CD4-positive, alpha-beta T cell (primary cell): Measurements from ENCODE around the gene PCGF3. TPM values are rescaled to one million over a fixed set of nuclear protein-coding genes. Genes with fewer than 3 reads are reported as not detected.

Experiments
- ATAC-seq: fragments of 200-7000 bp; cut with Tn5 transposase; one replicate; pipeline ENCODE4 v1.10.0; 2022; ENCODE audit warnings: mild to moderate bottlenecking; ENCODE audit not compliant: poor library complexity
- CTCF ChIA-PET: fragments of 350-600 bp; sonication (Branson Sonifier 250); formaldehyde crosslinking; loops from one replicate; lab custom pipeline; 2021; ENCODE audit warnings: antibody characterized with exemption, inconsistent platforms; lab: Charles Lee
- POLR2A ChIA-PET: fragments of 350-600 bp; sonication (Branson Sonifier 250); formaldehyde crosslinking; loops from one replicate; lab custom pipeline; 2021; ENCODE audit warnings: antibody characterized with exemption, inconsistent platforms; lab: Charles Lee
- DNase-seq, 14 experiments: peaks; one replicate each; pipeline ENCODE4 v3.0.0-alpha.2; 2013 to 2020; ENCODE audit warnings: mixed read lengths in 2 of 14
- H3K27ac ChIP-seq, 2 donors: one replicate each; pipeline versions ENCODE4 v1.5.1 to v1.7.0; 2013; ENCODE audit warnings: low read length in 2 of 2, low read depth in 1 of 2, mild to moderate bottlenecking in 1 of 2
- H3K27me3 ChIP-seq, 2 experiments: 1 replicate in 1 of 2; 2 replicates in 1 of 2; pipeline versions ENCODE4 v1.6.1 to v1.7.0; 2013; ENCODE audit warnings: low read length in 2 of 2, control low read depth in 1 of 2, mild to moderate bottlenecking in 1 of 2, moderate library complexity in 1 of 2; ENCODE audit not compliant: insufficient read depth in 2 of 2, control insufficient read depth in 1 of 2
- H3K36me3 ChIP-seq: one replicate; pipeline ENCODE4 v1.6.1; 2013; ENCODE audit warnings: low read length, control low read depth; ENCODE audit not compliant: insufficient read depth
- H3K4me1 ChIP-seq: one replicate; pipeline ENCODE4 v1.6.1; 2013; ENCODE audit warnings: low read length, control low read depth; ENCODE audit not compliant: insufficient read depth
- H3K4me3 ChIP-seq: one replicate; pipeline ENCODE4 v1.5.1; 2013; ENCODE audit warnings: mild to moderate bottlenecking, low read length, moderate library complexity
- H3K9me3 ChIP-seq, 2 experiments: 1 replicate in 1 of 2; 2 replicates in 1 of 2; pipeline versions ENCODE4 v1.6.1 to v1.7.0; 2013; ENCODE audit warnings: low read length in 2 of 2, mild to moderate bottlenecking in 2 of 2, control low read depth in 1 of 2, moderate library complexity in 1 of 2; ENCODE audit not compliant: control insufficient read depth in 1 of 2, insufficient read depth in 1 of 2
- H3K27ac Mint-ChIP-seq: one replicate; pipeline ENCODE4 v1.8.0; 2020; ENCODE audit warnings: mixed read lengths
- H3K27me3 Mint-ChIP-seq: one replicate; pipeline ENCODE4 v1.8.0; 2021; ENCODE audit warnings: mixed read lengths
- H3K36me3 Mint-ChIP-seq: one replicate; pipeline ENCODE4 v1.8.0; 2021; ENCODE audit warnings: low read depth, mixed read lengths
- H3K4me1 Mint-ChIP-seq: one replicate; pipeline ENCODE4 v1.8.0; 2021; ENCODE audit warnings: low read depth, mixed read lengths
- H3K4me3 Mint-ChIP-seq: one replicate; pipeline ENCODE4 v1.8.0; 2020; ENCODE audit warnings: mild to moderate bottlenecking, mixed read lengths
- H3K9me3 Mint-ChIP-seq: one replicate; pipeline ENCODE4 v1.8.0; 2020; ENCODE audit warnings: mixed read lengths
- intact Hi-C, 2 experiments: fragments of 100-400 bp; cut with DNase I in 1 of 2; cut with micrococcal nuclease in 1 of 2; formaldehyde crosslinking; loops; one replicate each; pipeline versions ENCODE4 v1.15.1 to v1.9.0; 2023 to 2025; cut with DNase I, micrococcal nuclease
- total RNA-seq, 174 experiments: library from RNA in 2 of 174; stranded (reverse) in 2 of 174; gene quantifications; one replicate each; pipeline ENCODE4 v1.2.3 and lab custom pipeline; 2021 to 2026
- TF ChIP-seq, protein P1 (sequence below): fragments of 200-600 bp; IDR thresholded peaks from one replicate; pipeline ENCODE4 v1.8.0; 2022; ENCODE audit warnings: antibody characterized with exemption, mild to moderate bottlenecking

The PCGF3 gene
- total RNA-seq, 2 experiments from 2014 or later: 45.1 to 48.6 TPM

GRCh38 chr4:683247-683897 is 22.3 kb upstream of the PCGF3 start:
- peak; percentile 26 for ATAC-seq
- H3K4me3 ChIP-seq: no peak overlapping the region
- CTCF ChIA-PET: interaction anchor here (0.8 kb wide), 1 partner anchor 10 kb away, joined by 4 read pairs; the partner anchor contains the start of gene ATP5ME
- Mint-ChIP-seq H3K9me3 (no peaks in the 10 kb centered on the region), H3K4me1 (no peaks in the 10 kb centered on the region), H3K4me3 (no peak overlapping the region), H3K27me3 (peaks cover 16% of the 10 kb centered on the region), H3K36me3 (no peaks in the 10 kb centered on the region), H3K27ac (no peak overlapping the region)
- H3K27ac ChIP-seq: no peak overlapping the region
- peak in 1 of 14 experiments; percentile 26 for DNase-seq
- H3K9me3 ChIP-seq: peaks cover 0 to 11% of the 10 kb centered on the region in 2 experiments
- H3K4me1 ChIP-seq: peaks cover 36% of the 10 kb centered on the region
- peaks cover 5 to 8% of the 10 kb centered on the region in 2 experiments for H3K27me3 ChIP-seq
- intact Hi-C loops: no loop called here
- TF ChIP-seq, protein P1, sequence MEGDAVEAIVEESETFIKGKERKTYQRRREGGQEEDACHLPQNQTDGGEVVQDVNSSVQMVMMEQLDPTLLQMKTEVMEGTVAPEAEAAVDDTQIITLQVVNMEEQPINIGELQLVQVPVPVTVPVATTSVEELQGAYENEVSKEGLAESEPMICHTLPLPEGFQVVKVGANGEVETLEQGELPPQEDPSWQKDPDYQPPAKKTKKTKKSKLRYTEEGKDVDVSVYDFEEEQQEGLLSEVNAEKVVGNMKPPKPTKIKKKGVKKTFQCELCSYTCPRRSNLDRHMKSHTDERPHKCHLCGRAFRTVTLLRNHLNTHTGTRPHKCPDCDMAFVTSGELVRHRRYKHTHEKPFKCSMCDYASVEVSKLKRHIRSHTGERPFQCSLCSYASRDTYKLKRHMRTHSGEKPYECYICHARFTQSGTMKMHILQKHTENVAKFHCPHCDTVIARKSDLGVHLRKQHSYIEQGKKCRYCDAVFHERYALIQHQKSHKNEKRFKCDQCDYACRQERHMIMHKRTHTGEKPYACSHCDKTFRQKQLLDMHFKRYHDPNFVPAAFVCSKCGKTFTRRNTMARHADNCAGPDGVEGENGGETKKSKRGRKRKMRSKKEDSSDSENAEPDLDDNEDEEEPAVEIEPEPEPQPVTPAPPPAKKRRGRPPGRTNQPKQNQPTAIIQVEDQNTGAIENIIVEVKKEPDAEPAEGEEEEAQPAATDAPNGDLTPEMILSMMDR: no peak
- POLR2A ChIA-PET: no interaction called here
- no peaks in the 10 kb centered on the region for H3K36me3 ChIP-seq

DNA sequence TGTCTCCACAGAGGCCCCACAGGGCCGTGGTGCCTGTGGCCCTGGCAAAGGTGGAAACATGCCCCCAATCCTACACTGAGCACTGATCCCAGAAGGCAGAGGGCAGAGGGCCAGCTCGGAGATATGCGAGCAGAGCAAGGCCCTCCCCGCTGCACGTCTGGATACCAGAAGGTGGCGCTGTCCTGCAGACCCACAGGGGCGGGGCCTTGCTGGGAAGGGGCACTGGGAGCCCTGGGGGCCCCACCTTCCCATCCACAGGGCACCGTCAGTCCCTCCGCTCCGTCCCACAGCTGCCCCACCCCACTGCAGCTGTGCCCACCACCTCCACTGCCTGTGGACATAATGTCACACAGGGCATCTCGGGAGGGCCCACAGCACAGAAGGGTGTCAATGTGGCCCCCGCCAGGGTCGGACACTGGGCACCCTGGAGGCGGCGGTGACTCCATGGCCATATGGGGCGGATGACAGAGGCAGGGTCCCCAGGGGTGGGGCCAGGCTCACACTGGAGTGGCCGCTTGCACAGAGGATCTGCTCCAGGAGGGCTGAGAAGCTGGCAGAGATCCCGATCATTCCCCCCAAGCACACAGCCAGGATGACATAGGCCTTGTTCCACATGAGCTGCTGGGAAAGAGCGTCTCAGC is 21.5 kb upstream of the PCGF3 start:
- Histone ChIP-seq H3K36me3 (no peaks in the 10 kb centered on the region), H3K4me1 (peaks cover 41% of the 10 kb centered on the region), H3K27ac (no peak overlapping the region), H3K4me3 (no peak overlapping the region), H3K9me3 (peaks cover 0 to 11% of the 10 kb centered on the region in 2 experiments), H3K27me3 (peaks cover 6 to 12% of the 10 kb centered on the region in 2 experiments)
- DNase-seq: peak in 5 of 14 experiments; percentile 20 to 70 (median 42)
- ChIA-PET POLR2A (no interaction called here), CTCF (interaction anchor here (0.8 kb wide), 1 partner anchor 10 kb away, joined by 4 read pairs; the partner anchor contains the start of gene ATP5ME)
- intact Hi-C loops: no loop called here
- H3K4me1 Mint-ChIP-seq: no peaks in the 10 kb centered on the region
- H3K27me3 Mint-ChIP-seq: peaks cover 16% of the 10 kb centered on the region
- no peak overlapping the region for H3K27ac Mint-ChIP-seq
- no peaks in the 10 kb centered on the region for H3K9me3 Mint-ChIP-seq
- TF ChIP-seq, protein P1: no peak
- peak; percentile 37 for ATAC-seq
- no peak overlapping the region for H3K4me3 Mint-ChIP-seq
- H3K36me3 Mint-ChIP-seq: no peaks in the 10 kb centered on the region

DNA sequence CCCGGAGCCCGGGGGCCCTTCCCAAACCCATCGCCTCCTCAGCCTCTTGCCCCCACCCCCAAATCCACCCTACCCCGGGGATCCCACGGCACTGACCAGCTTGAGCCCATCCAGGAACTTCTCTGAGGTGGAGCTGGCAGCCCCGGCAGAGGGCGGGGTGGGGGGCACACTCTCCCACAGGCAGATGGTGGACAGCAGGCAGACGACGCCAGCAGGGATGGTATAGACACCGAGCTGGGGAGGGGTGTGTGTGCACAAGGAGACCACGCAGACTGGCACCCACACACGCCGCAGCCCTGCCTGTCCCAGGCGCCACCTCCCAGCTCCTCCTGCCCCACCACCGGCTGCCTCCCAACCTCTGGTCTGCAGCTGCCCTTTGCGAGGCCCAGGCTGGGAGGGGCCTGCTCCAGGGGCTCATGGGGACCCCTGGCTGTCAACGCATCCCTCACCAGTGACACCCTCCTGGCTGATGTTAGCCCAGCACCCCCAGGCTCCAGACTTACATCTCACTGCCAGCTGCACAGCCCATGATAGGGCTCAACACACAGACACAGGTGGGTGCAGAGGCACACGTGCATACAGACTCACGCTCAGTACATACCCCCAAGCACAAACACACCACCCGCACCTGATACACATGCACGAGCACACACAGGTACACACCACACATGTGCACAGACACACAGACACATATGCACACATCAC is 20.9 kb upstream of the PCGF3 start:
- POLR2A ChIA-PET: no interaction called here
- Mint-ChIP-seq H3K27me3 (peaks cover 16% of the 10 kb centered on the region), H3K4me1 (no peaks in the 10 kb centered on the region), H3K9me3 (no peaks in the 10 kb centered on the region), H3K27ac (no peak overlapping the region), H3K36me3 (no peaks in the 10 kb centered on the region), H3K4me3 (peak overlapping the region; percentile 11)
- H3K9me3 ChIP-seq: peaks cover 0 to 11% of the 10 kb centered on the region in 2 experiments
- intact Hi-C loops: no loop called here
- peaks cover 6 to 17% of the 10 kb centered on the region in 2 experiments for H3K27me3 ChIP-seq
- CTCF ChIA-PET: no interaction called here
- H3K36me3 ChIP-seq: no peaks in the 10 kb centered on the region
- H3K4me1 ChIP-seq: peaks cover 41% of the 10 kb centered on the region
- peak in 1 of 14 experiments; percentile 29 for DNase-seq
- H3K4me3 ChIP-seq: no peak overlapping the region
- TF ChIP-seq, protein P1: no peak
- no peak for ATAC-seq
- H3K27ac ChIP-seq: no peak overlapping the region
